Stomach (tissue), 4 donors: ENCODE results near the gene BCL6B.

ENCODE experiments used
- POLR2A ChIP-seq, 4 donors: fragments of 450-650 bp; IDR thresholded peaks; one replicate each; pipeline ENCODE4 v1.6.1; 2016; ENCODE audit warnings: antibody characterized with exemption in 4 of 4, control low read depth in 2 of 4, mild to moderate bottlenecking in 1 of 4, moderate library complexity in 1 of 4
- POLR2AphosphoS5 ChIP-seq, 3 donors: sonication (generic); formaldehyde crosslinking; IDR thresholded peaks; one replicate each; pipeline ENCODE4 v1.6.1; 2016; ENCODE audit warnings: antibody characterized with exemption in 3 of 3
- TF ChIP-seq, protein P1 (sequence below), 7 experiments: fragments of 450-650 bp in 4 of 7; fragments of 200-600 bp in 3 of 7; sonication (generic) in 3 of 7; IDR thresholded peaks; one replicate each; pipeline ENCODE4 v1.5.1; 2016 to 2019; ENCODE audit warnings: antibody characterized with exemption in 7 of 7, control low read depth in 2 of 7, mild to moderate bottlenecking in 1 of 7

DNA sequence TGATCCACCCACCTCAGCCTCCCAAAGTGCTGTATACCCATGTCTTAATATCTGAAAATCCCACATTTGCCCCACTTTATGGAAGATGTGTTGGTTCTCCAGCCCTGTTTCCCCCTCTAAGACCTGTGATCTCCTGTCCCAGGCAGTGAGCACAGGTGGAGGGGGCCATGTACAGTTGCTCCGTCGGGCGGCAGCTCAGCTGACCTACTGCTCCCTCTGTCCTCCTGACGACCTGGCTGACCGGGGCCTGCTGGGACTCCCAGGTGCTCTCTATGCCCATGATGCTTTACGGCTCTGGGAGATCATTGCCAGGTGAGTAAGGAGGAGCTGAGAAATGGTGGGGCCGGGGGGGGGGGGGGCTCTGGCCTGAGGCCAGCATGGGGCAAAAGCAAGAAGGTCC is 17.1 kb upstream of the BCL6B start:
- TF ChIP-seq, protein P1, sequence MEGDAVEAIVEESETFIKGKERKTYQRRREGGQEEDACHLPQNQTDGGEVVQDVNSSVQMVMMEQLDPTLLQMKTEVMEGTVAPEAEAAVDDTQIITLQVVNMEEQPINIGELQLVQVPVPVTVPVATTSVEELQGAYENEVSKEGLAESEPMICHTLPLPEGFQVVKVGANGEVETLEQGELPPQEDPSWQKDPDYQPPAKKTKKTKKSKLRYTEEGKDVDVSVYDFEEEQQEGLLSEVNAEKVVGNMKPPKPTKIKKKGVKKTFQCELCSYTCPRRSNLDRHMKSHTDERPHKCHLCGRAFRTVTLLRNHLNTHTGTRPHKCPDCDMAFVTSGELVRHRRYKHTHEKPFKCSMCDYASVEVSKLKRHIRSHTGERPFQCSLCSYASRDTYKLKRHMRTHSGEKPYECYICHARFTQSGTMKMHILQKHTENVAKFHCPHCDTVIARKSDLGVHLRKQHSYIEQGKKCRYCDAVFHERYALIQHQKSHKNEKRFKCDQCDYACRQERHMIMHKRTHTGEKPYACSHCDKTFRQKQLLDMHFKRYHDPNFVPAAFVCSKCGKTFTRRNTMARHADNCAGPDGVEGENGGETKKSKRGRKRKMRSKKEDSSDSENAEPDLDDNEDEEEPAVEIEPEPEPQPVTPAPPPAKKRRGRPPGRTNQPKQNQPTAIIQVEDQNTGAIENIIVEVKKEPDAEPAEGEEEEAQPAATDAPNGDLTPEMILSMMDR (IDR thresholded peaks at IDR 0.05): no peak
- TF ChIP-seq POLR2AphosphoS5 (IDR thresholded peaks at IDR 0.05): no peak
- no peak for TF ChIP-seq POLR2A (IDR thresholded peaks at IDR 0.05)
